ENCODE data around the gene CD74.

CD74 gene

DNA sequence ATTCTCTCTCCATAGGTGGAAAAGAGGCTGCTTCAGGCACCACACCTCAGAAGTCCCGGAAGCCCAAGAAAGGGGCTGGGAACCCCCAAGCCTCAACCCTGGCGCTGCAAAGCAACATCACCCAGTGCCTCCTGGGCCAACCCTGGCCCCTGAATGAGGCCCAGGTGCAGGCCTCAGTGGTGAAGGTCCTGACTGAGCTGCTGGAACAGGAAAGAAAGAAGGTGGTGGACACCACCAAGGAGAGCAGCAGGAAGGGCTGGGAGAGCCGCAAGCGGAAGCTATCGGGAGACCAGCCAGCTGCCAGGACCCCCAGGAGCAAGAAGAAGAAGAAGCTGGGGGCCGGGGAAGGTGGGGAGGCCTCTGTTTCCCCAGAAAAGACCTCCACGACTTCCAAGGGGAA lies 16.4 kb downstream of the CD74 start:
- DNase-seq (ENCODE audit: low read depth): no peak

- no peak for DNase-seq (ENCODE audit: low read depth)
Measured at GRCh38 chr5:150395688-150395975, 17.1 kb downstream of the CD74 start.

- no peak for DNase-seq (ENCODE audit: low read depth)
Measured at GRCh38 chr5:150394912-150395687, 17.6 kb downstream of the CD74 start.

- DNase-seq (ENCODE audit: low read depth): no peak
Measured at GRCh38 chr5:150394131-150394530, 18.6 kb downstream of the CD74 start.

GRCh38 chr5:150393096-150393645 lies 19.5 kb downstream of the CD74 start:
- no peak for DNase-seq (ENCODE audit: low read depth)

GRCh38 chr5:150392680-150393079 lies 20.0 kb downstream of the CD74 start:
- DNase-seq (ENCODE audit: low read depth): no peak

GRCh38 chr5:150391986-150392385 lies 20.7 kb downstream of the CD74 start:
- no peak for DNase-seq (ENCODE audit: low read depth)

DNA sequence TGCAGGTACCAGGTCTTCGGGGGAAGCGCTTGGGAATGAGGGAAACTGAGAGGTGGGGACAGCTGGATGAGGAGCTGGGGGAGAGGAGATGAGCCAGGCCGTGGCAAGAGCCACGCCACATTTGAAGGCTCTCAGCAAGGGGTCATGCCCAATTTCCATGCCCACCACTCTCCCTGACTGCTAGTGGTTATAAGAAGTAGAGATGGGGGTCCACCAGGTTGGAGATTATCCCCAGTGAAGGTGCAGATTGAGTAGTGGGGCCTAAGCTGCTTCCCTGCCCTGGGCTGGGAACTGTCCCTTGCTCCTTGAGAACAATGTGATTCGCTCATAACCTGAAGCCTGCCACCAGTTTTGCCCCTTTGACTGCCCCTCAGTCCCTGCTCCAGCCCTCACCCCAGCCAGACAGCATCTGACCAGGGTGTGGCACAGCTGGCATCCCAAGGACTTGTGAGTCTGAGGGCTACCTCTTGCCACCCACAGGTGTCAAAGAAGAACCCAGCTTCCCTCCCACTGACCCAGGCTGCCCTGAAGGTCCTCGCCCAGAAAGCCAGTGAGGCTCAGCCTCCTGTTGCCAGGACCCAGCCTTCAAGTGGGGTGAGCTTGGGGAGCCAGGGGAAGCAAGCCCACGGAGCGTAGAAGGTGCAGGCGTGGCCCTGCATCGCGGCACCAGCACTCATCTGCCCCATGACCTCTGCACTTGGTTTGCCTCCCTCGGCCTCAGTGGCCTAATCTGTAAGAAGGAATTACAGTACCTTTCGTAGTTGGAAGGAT lies 21.5 kb downstream of the CD74 start:
- DNase-seq (ENCODE audit: low read depth): no peak

DNA sequence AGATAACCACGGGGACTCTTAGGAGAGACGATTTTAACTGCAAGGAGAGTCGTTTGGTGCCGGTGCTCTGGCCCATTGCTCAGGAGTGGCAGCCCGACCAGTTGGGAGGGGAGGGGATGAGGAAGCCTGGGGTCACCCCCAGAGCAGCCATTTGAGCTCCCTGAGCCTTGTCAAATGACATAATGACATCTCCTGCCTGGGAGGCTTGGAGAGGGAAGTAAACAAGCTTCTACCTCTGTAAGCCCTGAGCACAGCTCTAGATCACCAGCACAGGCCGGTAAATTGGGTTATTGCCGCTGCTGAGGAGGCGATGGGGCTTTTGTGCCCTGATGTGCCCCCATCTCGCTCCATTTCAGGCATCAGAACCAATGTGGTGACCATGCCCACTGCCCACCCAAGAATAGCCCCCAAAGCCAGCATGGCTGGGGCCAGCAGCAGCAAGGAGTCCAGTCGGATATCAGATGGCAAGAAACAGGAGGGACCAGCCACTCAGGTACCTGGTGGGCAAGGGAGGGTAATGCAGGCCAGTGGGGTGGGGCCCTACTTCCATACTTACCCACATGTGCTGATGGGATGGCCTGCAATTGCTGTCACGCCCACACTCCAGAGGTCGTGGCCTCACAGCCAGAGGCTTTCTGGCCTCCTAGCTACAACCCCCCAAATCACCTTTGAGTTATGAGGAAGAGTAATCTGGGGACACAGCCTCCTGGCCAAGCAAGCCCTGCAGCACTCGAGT lies 23.0 kb downstream of the CD74 start:
- DNase-seq (ENCODE audit: low read depth): no peak

GRCh38 chr5:150386024-150386855 lies 26.5 kb downstream of the CD74 start:
- no peak for DNase-seq (ENCODE audit: low read depth)

GRCh38 chr5:150384701-150385100 lies 28.0 kb downstream of the CD74 start:
- no peak for DNase-seq (ENCODE audit: low read depth)

DNA sequence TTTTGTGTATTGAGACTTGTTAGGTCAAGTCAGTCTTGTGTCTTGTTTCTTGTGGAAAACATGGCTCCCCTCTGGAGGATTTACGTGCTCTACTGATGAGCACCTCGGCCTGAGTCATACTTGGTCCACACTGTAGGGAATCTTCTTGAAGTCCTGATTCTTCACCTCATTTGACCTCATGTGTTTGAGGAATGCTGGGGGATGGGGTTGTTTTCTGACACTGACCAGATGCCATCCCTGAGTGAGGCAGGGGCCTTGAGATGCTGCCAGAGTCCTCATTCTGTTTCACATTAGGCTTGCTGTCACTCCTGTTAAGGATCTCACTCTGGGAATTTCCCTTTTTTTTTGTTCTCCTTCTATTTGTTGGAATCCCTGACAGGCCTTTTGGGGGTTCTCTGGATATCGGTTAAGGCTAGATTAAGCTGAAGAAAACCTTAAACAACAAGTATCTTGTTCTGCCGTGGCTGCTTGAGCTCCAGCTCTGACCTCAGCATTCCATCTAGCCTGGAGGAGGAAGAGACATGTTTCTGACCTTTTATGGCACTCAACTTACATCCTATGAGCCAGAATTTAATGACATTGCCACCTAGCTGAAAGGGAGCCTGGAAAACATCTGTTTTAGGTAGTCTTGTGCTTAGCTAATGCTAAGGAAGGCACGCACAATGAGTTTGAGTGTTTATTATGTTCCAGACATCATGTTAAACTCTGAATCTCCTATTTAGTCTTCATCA lies 34.6 kb downstream of the CD74 start:
- no peak for DNase-seq (ENCODE audit: low read depth)

DNA sequence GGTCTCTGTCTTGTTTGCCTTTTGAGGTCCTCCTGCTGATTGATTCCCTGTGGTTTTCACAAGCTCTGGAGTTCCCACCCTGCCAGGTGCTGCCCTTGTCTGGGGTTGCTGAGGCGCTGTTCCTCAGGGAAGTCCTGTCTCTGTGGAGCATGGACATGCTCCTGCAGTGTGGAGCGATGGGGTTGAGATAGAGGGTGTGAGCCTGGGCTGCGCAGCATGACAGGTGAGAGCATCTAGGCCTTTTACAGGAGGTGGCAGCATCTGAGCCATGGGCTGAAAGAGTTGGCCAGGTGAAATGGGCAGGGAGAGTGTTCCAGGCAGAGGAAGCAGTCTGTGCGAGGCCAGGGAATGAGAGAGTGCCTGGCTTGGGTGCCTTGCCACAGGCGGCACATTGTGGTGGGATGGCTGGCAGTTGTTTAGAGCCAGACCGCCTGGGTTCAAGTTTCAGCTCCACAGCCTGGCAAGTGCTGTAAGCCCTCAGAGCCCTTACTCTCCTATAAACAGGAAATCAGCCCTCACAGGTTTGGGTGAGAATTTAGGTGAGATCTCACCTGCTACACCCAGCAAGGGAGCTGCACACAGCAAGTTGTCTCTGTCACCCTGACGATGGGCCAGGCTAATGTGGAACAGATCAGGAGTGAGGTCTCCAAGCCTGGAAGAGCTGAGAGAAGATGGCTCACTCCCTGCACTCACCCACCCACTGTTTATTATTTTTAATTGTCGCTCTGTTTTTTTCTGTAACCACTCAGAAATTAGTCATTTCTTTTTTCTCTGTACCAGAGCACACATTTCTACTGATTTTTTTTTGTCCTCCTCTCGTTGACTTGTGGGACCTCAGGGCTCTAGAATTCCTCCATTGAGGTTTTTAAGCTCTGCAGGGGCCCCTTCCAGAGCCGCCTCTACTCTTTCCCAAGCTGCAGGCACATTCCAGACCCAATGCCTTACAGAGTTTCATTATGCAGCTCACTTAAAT lies 35.6 kb downstream of the CD74 start:
- DNase-seq (ENCODE audit: low read depth): no peak

GRCh38 chr5:150374651-150375050 lies 38.1 kb downstream of the CD74 start:
- no peak for DNase-seq (ENCODE audit: low read depth)

GRCh38 chr5:150372639-150373038 lies 40.1 kb downstream of the CD74 start:
- DNase-seq (ENCODE audit: low read depth): no peak

GRCh38 chr5:150368526-150368925 lies 44.2 kb downstream of the CD74 start:
- DNase-seq (ENCODE audit: low read depth): no peak

DNA sequence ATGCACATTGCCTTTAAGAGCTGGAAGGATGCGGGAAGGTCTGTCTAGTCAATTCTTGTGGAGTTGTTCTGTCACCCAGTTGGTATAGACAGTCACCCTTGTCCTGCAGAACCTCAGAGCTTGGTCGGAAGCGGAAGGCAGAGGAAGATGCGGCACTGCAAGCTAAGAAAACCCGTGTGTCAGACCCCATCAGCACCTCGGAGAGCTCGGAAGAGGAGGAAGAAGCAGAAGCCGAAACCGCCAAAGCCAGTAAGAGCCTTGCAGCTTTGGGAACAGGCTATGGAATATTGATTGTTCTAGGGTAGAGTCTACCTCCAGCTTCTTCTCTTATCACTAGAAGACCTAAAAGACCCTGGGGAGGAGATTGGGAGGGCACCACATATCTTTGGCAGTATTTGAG lies 48.7 kb downstream of the CD74 start:
- DNase-seq (ENCODE audit: low read depth): no peak

DNA sequence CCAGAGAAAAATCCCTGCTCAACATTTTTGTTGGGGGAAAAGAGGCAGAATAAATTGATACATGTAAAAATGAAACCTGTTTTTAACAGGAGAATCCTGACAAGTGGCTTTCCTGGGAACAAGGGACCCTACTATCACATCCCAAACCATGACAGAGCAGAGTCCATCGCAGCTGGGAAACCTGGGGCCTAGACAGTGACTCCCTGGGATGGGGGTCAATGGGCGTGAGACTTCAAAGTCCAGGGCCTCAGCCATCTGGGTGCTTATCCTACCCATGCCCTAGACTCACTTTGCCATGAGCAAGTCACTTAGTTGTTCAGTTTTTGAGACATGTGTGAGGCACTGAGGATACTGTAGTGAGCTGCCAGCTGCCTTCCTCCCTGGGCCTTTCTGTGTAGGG lies 49.5 kb downstream of the CD74 start:
- no peak for DNase-seq (ENCODE audit: low read depth)

DNA sequence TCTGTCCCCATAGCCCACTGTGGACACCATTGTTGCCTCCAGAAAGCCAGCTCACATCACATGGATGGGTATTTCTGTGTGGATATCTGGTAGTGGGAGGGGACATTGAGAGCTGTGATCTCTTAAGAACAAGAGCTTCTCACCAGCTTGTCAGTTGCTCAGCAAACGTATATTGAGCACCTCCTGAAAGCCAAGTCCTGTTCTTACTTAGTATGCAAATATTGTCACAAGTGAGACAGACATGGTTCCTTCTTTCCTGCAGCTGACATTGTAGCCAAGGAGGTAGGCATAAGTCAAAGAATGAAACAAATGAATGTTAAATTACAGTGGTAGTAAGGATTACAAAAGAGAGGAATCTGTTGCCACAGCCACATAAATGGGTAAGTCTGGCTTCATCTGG lies 51.4 kb downstream of the CD74 start:
- no peak for DNase-seq (ENCODE audit: low read depth)

Measured in HS-27A (cell line).